H1 (cell line): ENCODE data around the gene WDR48. TPM values are rescaled to one million over a fixed set of nuclear protein-coding genes. Genes with fewer than 3 reads are reported as not detected.

Experiments used
- CTCF ChIA-PET: fragments of 300-600 bp; sonication (Branson Sonifier 250); formaldehyde crosslinking; loops from one replicate; lab custom pipeline; 2021; ENCODE audit not compliant: partially characterized antibody; lab: Charles Lee
- POLR2A ChIA-PET: fragments of 300-600 bp; sonication (Branson Sonifier 250); formaldehyde crosslinking; loops from one replicate; lab custom pipeline; 2021; ENCODE audit warnings: inconsistent platforms; ENCODE audit not compliant: partially characterized antibody; lab: Charles Lee
- DNase-seq, 2 experiments: peaks; one replicate each; pipeline versions ENCODE4 v3.0.0 to v3.0.0-alpha.2; 2010 to 2022; ENCODE audit warnings: low spot score in 2 of 2, low read depth in 1 of 2, mixed read lengths in 1 of 2
- FAIRE-seq: peaks from 2 replicates; lab custom pipeline; 2011; peaks lifted over from hg19 to GRCh38; lab: Jason Lieb, UNC
- H2AFZ ChIP-seq: 2 replicates; pipeline ENCODE4 v1.8.1; 2012; ENCODE audit warnings: low read length, inconsistent platforms
- H2AK5ac ChIP-seq: 2 replicates; pipeline ENCODE4 v1.6.1; 2013; ENCODE audit warnings: low read depth, low read length
- H2BK120ac ChIP-seq: replicated peaks from 2 replicates; pipeline ENCODE3; 2013; ENCODE audit warnings: low read depth, low read length, inconsistent platforms
- H2BK12ac ChIP-seq: 2 replicates; pipeline ENCODE4 v1.6.1; 2013; ENCODE audit warnings: low read depth, low read length
- H2BK15ac ChIP-seq: 2 replicates; pipeline ENCODE4 v1.6.1; 2013; ENCODE audit warnings: low read length
- H2BK20ac ChIP-seq: 2 replicates; pipeline ENCODE4 v1.6.1; 2013; ENCODE audit warnings: low read length
- H2BK5ac ChIP-seq: 2 replicates; pipeline ENCODE4 v1.6.1; 2013; ENCODE audit warnings: low read depth, low read length
- H3K14ac ChIP-seq: 2 replicates; pipeline ENCODE4 v1.6.1; 2013; ENCODE audit warnings: inconsistent platforms; ENCODE audit not compliant: insufficient read length
- H3K18ac ChIP-seq: 2 replicates; pipeline ENCODE4 v1.6.1; 2013; ENCODE audit warnings: low read length; ENCODE audit errors: extremely low read depth
- H3K23ac ChIP-seq: 2 replicates; pipeline ENCODE4 v1.6.1; 2013; ENCODE audit warnings: inconsistent platforms; ENCODE audit not compliant: insufficient read length
- H3K23me2 ChIP-seq: 2 replicates; pipeline ENCODE4 v1.6.1; 2013; ENCODE audit warnings: low read depth, low read length
- H3K27ac ChIP-seq: 2 replicates; pipeline ENCODE4 v1.6.1; 2011; ENCODE audit warnings: low read depth, low read length, inconsistent platforms
- H3K27me3 ChIP-seq, 4 experiments: replicated peaks in 1 of 4; 1 replicate in 1 of 4; 2 replicates in 3 of 4; pipeline versions ENCODE4 v1.6.1 to v1.8.1; 2011 to 2013; ENCODE audit warnings: low read length in 3 of 4, mild to moderate bottlenecking in 3 of 4, inconsistent platforms in 2 of 4, mixed read lengths in 2 of 4, moderate library complexity in 1 of 4; ENCODE audit not compliant: control insufficient read depth in 3 of 4, insufficient read depth in 3 of 4; ENCODE audit errors: extremely low read depth in 1 of 4
- H3K36me3 ChIP-seq, 4 experiments: 2 replicates each; pipeline versions ENCODE4 v1.6.1 to v1.8.1; 2011 to 2013; ENCODE audit warnings: mild to moderate bottlenecking in 4 of 4, low read length in 3 of 4, moderate library complexity in 2 of 4, control low read depth in 1 of 4, inconsistent platforms in 1 of 4; ENCODE audit not compliant: insufficient read depth in 4 of 4, control insufficient read depth in 2 of 4
- H3K4ac ChIP-seq: replicated peaks from 2 replicates; pipeline ENCODE3; 2013; ENCODE audit warnings: low read length, low read depth, mixed read lengths, inconsistent platforms; ENCODE audit not compliant: insufficient read length
- H3K4me1 ChIP-seq, 4 experiments: replicated peaks in 1 of 4; 1 replicate in 1 of 4; 2 replicates in 3 of 4; pipeline versions ENCODE4 v1.6.1 to v1.8.1; 2011 to 2013; ENCODE audit warnings: low read length in 3 of 4, inconsistent platforms in 2 of 4, mixed read lengths in 1 of 4; ENCODE audit not compliant: insufficient read depth in 4 of 4, control insufficient read depth in 3 of 4
- H3K4me2 ChIP-seq, 2 experiments: 2 replicates each; pipeline versions ENCODE4 v1.6.1 to v1.8.1; 2011 to 2013; ENCODE audit warnings: low read depth in 2 of 2, low read length in 2 of 2, control low read depth in 1 of 2, inconsistent platforms in 1 of 2, mild to moderate bottlenecking in 1 of 2; ENCODE audit not compliant: insufficient read depth in 1 of 2
- H3K4me3 ChIP-seq, 4 experiments: fragments of 200-600, 300-600 bp in 1 of 4; sonication (generic), shearing (Covaris generic), sonication (Bioruptor Twin) in 1 of 4; 2 replicates each; pipeline versions ENCODE4 v1.5.1 to v1.8.1; 2011 to 2016; ENCODE audit warnings: low read length in 4 of 4, low read depth in 3 of 4, control low read depth in 2 of 4, inconsistent platforms in 2 of 4, mild to moderate bottlenecking in 2 of 4, mixed read lengths in 1 of 4, moderate library complexity in 1 of 4; ENCODE audit not compliant: insufficient read depth in 2 of 4; ENCODE audit errors: extremely low read depth in 1 of 4
- H3K56ac ChIP-seq: replicated peaks from 2 replicates; pipeline ENCODE3; 2013; ENCODE audit warnings: low read depth, mild to moderate bottlenecking, mixed read lengths, low read length, inconsistent platforms; ENCODE audit not compliant: insufficient read length
- H3K79me1 ChIP-seq: 2 replicates; pipeline ENCODE4 v1.6.1; 2013; ENCODE audit warnings: low read depth, low read length, control low read depth
- H3K79me2 ChIP-seq, 2 experiments: 2 replicates each; pipeline versions ENCODE4 v1.6.1 to v1.8.1; 2012 to 2013; ENCODE audit warnings: low read length in 2 of 2, mild to moderate bottlenecking in 2 of 2, inconsistent platforms in 1 of 2; ENCODE audit not compliant: insufficient read depth in 2 of 2, control insufficient read depth in 1 of 2
- H3K9ac ChIP-seq, 4 experiments: replicated peaks in 1 of 4; 1 replicate in 1 of 4; 2 replicates in 3 of 4; pipeline versions ENCODE4 v1.6.1 to v1.8.1; 2011 to 2013; ENCODE audit warnings: low read depth in 3 of 4, low read length in 3 of 4, control low read depth in 2 of 4, mild to moderate bottlenecking in 2 of 4, moderate library complexity in 2 of 4, inconsistent platforms in 1 of 4; ENCODE audit errors: extremely low read depth in 1 of 4
- H3K9me3 ChIP-seq, 2 experiments: 2 replicates each; pipeline versions ENCODE4 v1.6.1 to v1.8.1; 2012 to 2013; ENCODE audit warnings: mild to moderate bottlenecking in 2 of 2, moderate library complexity in 2 of 2, control low read depth in 1 of 2, inconsistent platforms in 1 of 2, low read depth in 1 of 2, low read length in 1 of 2, mixed read lengths in 1 of 2; ENCODE audit not compliant: insufficient read depth in 2 of 2
- H4K20me1 ChIP-seq, 2 experiments: replicated peaks in 1 of 2; 2 replicates each; pipeline versions ENCODE3 to v1.8.1; 2011 to 2013; ENCODE audit warnings: inconsistent platforms in 2 of 2, low read length in 2 of 2, mild to moderate bottlenecking in 1 of 2; ENCODE audit not compliant: insufficient read depth in 2 of 2, control insufficient read depth in 1 of 2
- H4K5ac ChIP-seq: 2 replicates; pipeline ENCODE4 v1.6.1; 2013; ENCODE audit warnings: low read length, low read depth, mixed read lengths, inconsistent platforms; ENCODE audit not compliant: insufficient read length
- H4K8ac ChIP-seq: 2 replicates; pipeline ENCODE4 v1.8.0; 2013; ENCODE audit warnings: mild to moderate bottlenecking, moderate library complexity, low read length, inconsistent platforms; ENCODE audit not compliant: insufficient read depth; ENCODE audit errors: extremely low read depth
- H4K91ac ChIP-seq: replicated peaks from 2 replicates; pipeline ENCODE3; 2013; ENCODE audit warnings: low read length, mixed read lengths, inconsistent platforms; ENCODE audit not compliant: insufficient read length
- BCL11A ChIP-seq, 2 experiments: IDR thresholded peaks; one replicate each; pipeline ENCODE4 v1.6.1; 2011; ENCODE audit warnings: low read depth in 2 of 2, low read length in 2 of 2, mild to moderate bottlenecking in 2 of 2
- RAD21 ChIP-seq, 2 experiments: IDR thresholded peaks in 1 of 2; conservative IDR thresholded peaks in 1 of 2; 2 replicates each; pipeline ENCODE4 v1.6.1; 2011; ENCODE audit warnings: low read depth in 2 of 2, low read length in 2 of 2, improper control_type of control experiment in 1 of 2, inconsistent platforms in 1 of 2, mild to moderate bottlenecking in 1 of 2, moderate library complexity in 1 of 2
- SIRT6 ChIP-seq: IDR thresholded peaks from one replicate; pipeline ENCODE4 v1.7.1; 2012; ENCODE audit warnings: low read length, inconsistent platforms
- SP4 ChIP-seq: IDR thresholded peaks from 2 replicates; pipeline ENCODE4 v1.6.1; 2012; ENCODE audit warnings: low read length, inconsistent platforms
- WGBS, 2 experiments: shearing (Covaris generic) in 1 of 2; methylation state at CpG; one replicate each; pipeline versions ENCODE4 v1.1.6 to v1.1.7; 2013 to 2015; ENCODE audit warnings: low lambda C conversion rate in 2 of 2, mixed read lengths in 2 of 2, inconsistent platforms in 1 of 2, low coverage in 1 of 2, missing lambda C conversion rate in 1 of 2; ENCODE audit not compliant: insufficient replicate concordance in 2 of 2, insufficient coverage in 1 of 2, insufficient read length in 1 of 2; ENCODE audit errors: extremely low coverage in 1 of 2, missing lambda C conversion rate in 1 of 2; 5-methylcytosine and 5-hydroxymethylcytosine counted together
- polyA plus RNA-seq, 7 experiments: library from polyadenylated mRNA; depleted of rRNA in 3 of 7; stranded (reverse) in 5 of 7; unstranded in 2 of 7; fragments of >200 nt in 5 of 7; fragments of 200-250 nt in 2 of 7; gene quantifications; 1 replicate in 5 of 7; 2 replicates in 1 of 7; 4 replicates in 1 of 7; pipeline versions ENCODE4 v1.2.1 to v1.2.3, GENCODE V29; 2011 to 2013; ENCODE audit warnings: missing spikeins in 2 of 7, mixed read lengths in 2 of 7
- total RNA-seq: library from RNA; stranded (reverse); fragmentation: NEBNext Ultra II Directional; extraction: Animal tissue kit (Norgen Biotek cat#: 25700); gene quantifications from 2 replicates; pipeline ENCODE4 v1.2.1, GENCODE V29; 2021
- TF ChIP-seq, protein P1 (sequence below), 3 experiments: IDR thresholded peaks; 1 replicate in 2 of 3; 2 replicates in 1 of 3; pipeline versions ENCODE4 v1.5.1 to v1.6.1; 2011; ENCODE audit warnings: low read length in 3 of 3, mild to moderate bottlenecking in 3 of 3, inconsistent platforms in 2 of 3, low read depth in 1 of 3, moderate library complexity in 1 of 3; ENCODE audit not compliant: insufficient read depth in 1 of 3; ENCODE audit errors: control extremely low read depth in 1 of 3

WDR48 gene
- total and polyA plus RNA-seq, 2 of the 8 experiments (the other 6 are each of a cell fraction or from before 2014, with no cell fraction given) = 21.2 to 54.1 TPM

DNA sequence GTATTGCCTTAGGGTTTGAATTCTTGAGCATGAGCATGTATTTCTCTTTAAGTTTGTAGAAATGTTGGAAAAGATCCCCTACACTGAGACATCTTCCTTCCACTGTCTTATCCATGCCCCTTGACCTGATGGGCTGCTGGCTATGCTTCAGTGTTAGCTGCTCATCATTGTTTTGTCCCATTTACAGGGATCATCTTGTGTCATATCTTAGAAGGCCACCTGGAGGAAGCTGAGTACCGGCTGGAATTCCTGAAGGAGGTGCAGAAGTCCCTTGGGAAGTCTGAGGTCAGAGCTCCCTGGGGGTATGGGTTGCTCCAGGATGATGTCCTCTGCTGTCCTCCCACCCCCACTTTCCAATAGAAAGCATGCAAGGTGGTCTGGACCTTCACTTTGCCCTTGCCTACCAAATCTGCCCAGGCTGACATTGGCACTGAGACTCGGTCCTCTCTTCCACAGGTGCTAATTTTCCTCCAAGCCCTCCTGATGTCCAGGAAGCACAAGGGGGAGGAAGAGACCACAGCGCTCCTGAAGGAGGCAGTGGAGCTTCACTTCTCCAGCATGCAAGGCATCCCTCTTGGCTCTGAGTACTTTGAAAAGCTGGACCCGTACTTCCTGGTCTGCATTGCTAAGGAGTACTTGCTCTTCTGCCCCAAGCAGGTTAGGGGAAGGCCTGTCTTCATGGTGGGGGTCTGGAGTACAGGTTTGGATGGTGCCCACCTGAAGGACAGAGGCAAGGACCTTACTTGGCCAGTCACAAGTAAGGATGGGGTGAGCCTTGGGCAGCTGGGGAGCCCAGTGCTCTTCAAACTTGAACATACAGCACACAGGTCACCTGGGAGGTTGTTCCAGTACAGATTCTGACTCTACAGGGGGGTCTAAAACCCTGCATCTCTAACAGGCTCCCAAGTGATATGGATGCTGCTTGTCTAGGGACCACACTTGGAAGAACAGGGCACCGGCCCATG is 73.3 kb downstream of the WDR48 start:
- FAIRE-seq (no peak), DNase-seq (no peak)
- no peak overlapping the region for H3K23ac ChIP-seq
- no peak overlapping the region for H3K4me2 ChIP-seq
- H2BK5ac ChIP-seq = no peak overlapping the region
- ChIA-PET POLR2A (interaction anchor here (0.8 to 3.1 kb wide), 7 partner anchors 11 to 163 kb away, joined by 3 to 13 read pairs (median 3); partner anchors contain the start of genes GORASP1 and TTC21A), CTCF (interaction anchor here (0.9 to 20.0 kb wide), 25 partner anchors 8 to 253 kb away, joined by 3 to 496 read pairs (median 10); partner anchors contain the start of genes CX3CR1, GORASP1, TTC21A and XIRP1)
- no peak overlapping the region for H3K9ac ChIP-seq
- H3K56ac ChIP-seq = no peak overlapping the region
- 84% methylated on average over 5 of the region's 5 CpGs; no CpG with 5 or more reads in 1 of the 2 experiments for WGBS, 2 experiments
- H2BK15ac ChIP-seq = no peak overlapping the region
- H2BK120ac ChIP-seq = no peak overlapping the region
- H4K8ac ChIP-seq = peak overlapping the region; percentile 39; the same call in 1 of the 2 replicates
- H3K4me1 ChIP-seq = 0 out of 7 replicates have a peak, but pooled peaks cover 0 to 3% (median 0%) of the 10 kb centered on the region in 4 experiments
- H3K4ac ChIP-seq = no peak overlapping the region
- no peak overlapping the region for H2AFZ ChIP-seq
- TF ChIP-seq BCL11A (IDR thresholded peaks at IDR 0.05; ENCODE audit: low read depth in 2 of 2, low read length in 2 of 2) (no peak), RAD21 (IDR thresholded peaks at IDR 0.05 in 1 of 2, conservative IDR thresholded peaks at IDR 0.05 in 1 of 2; ENCODE audit: low read depth in 2 of 2, low read length in 2 of 2) (peak; percentile 75 to 80), SIRT6 (no peak), SP4 (no peak)
- TF ChIP-seq, protein P1, sequence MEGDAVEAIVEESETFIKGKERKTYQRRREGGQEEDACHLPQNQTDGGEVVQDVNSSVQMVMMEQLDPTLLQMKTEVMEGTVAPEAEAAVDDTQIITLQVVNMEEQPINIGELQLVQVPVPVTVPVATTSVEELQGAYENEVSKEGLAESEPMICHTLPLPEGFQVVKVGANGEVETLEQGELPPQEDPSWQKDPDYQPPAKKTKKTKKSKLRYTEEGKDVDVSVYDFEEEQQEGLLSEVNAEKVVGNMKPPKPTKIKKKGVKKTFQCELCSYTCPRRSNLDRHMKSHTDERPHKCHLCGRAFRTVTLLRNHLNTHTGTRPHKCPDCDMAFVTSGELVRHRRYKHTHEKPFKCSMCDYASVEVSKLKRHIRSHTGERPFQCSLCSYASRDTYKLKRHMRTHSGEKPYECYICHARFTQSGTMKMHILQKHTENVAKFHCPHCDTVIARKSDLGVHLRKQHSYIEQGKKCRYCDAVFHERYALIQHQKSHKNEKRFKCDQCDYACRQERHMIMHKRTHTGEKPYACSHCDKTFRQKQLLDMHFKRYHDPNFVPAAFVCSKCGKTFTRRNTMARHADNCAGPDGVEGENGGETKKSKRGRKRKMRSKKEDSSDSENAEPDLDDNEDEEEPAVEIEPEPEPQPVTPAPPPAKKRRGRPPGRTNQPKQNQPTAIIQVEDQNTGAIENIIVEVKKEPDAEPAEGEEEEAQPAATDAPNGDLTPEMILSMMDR (IDR thresholded peaks at IDR 0.05; ENCODE audit: control extremely low read depth in 1 of 3, insufficient read depth in 1 of 3, low read depth in 1 of 3, low read length in 3 of 3) = peak; percentile 52 to 67 (median 61)
- no peaks in the 10 kb centered on the region for H3K79me1 ChIP-seq
- H2AK5ac ChIP-seq = no peak overlapping the region
- no peaks in the 10 kb centered on the region for H3K79me2 ChIP-seq
- no peaks in the 10 kb centered on the region for H4K20me1 ChIP-seq
- H2BK12ac ChIP-seq = no peak overlapping the region
- H4K5ac ChIP-seq = no peak overlapping the region
- H4K91ac ChIP-seq = no peak overlapping the region
- H3K9me3 ChIP-seq = no peaks in the 10 kb centered on the region
- H3K36me3 ChIP-seq = no peaks in the 10 kb centered on the region
- H3K14ac ChIP-seq = no peak overlapping the region
- H3K18ac ChIP-seq = no peak overlapping the region
- H3K4me3 ChIP-seq = no peak overlapping the region
- no peak overlapping the region for H3K27ac ChIP-seq
- no peaks in the 10 kb centered on the region for H3K23me2 ChIP-seq
- no peak overlapping the region for H2BK20ac ChIP-seq
- no peaks in the 10 kb centered on the region for H3K27me3 ChIP-seq
